OCI-LY7 (cell line): ENCODE results near the gene FAM83D.

Source experiments
- CTCF ChIP-seq: fragments of 200-600 bp; sonication (generic); conservative IDR thresholded peaks from 2 replicates; pipeline ENCODE4 v1.5.1; 2014; ENCODE audit warnings: mild to moderate bottlenecking, antibody characterized with exemption, low read length, moderate library complexity, mixed read lengths
- EZH2phosphoT487 ChIP-seq: fragments of 200-600 bp; sonication (generic); IDR thresholded peaks from 2 replicates; pipeline ENCODE4 v1.6.1; 2018; ENCODE audit warnings: low read depth, borderline replicate concordance, mild to moderate bottlenecking, mixed run types, antibody characterized with exemption, low read length, moderate library complexity, mixed read lengths

GRCh38 chr20:38894091-38894847 lies 31.9 kb upstream of the FAM83D start:
- TF ChIP-seq CTCF: 0 out of 2 replicates have a peak, but pooled peaks have one; percentile 5
- TF ChIP-seq EZH2phosphoT487: no peak
